Aorta (tissue), 5 donors: Measurements from ENCODE around the gene PC. TPM values are rescaled to one million over a fixed set of nuclear protein-coding genes. Genes with fewer than 3 reads are reported as not detected.
"Not testable (repeated sequence)": the region's sequence is repeated elsewhere in the genome, so short reads cannot be mapped to it uniquely, and the experiment has no call there.

ENCODE experiments used
- ATAC-seq: fragments of 200-7000 bp; cut with Tn5 transposase; one replicate; pipeline ENCODE4 v1.9.1; 2022; ENCODE audit warnings: moderate library complexity; ENCODE audit not compliant: low FRiP score
- DNase-seq, 2 donors: peaks; one replicate each; pipeline ENCODE4 v3.0.0-alpha.2; 2020
- H3K27ac ChIP-seq, 2 donors: one replicate each; pipeline ENCODE4 v1.5.1; 2013; ENCODE audit warnings: low read length in 2 of 2, mild to moderate bottlenecking in 2 of 2, moderate library complexity in 2 of 2, control low read depth in 1 of 2, inconsistent platforms in 1 of 2, low read depth in 1 of 2
- H3K27me3 ChIP-seq, 2 donors: one replicate each; pipeline ENCODE4 v1.6.1; 2013; ENCODE audit warnings: control low read depth in 1 of 2, low read length in 1 of 2, mild to moderate bottlenecking in 1 of 2, moderate library complexity in 1 of 2; ENCODE audit not compliant: insufficient read depth in 2 of 2, control insufficient read depth in 1 of 2
- H3K36me3 ChIP-seq, 2 donors: one replicate each; pipeline ENCODE4 v1.6.1; 2013; ENCODE audit warnings: control low read depth in 1 of 2, low read length in 1 of 2, mild to moderate bottlenecking in 1 of 2; ENCODE audit not compliant: insufficient read depth in 2 of 2, control insufficient read depth in 1 of 2
- H3K4me1 ChIP-seq, 2 donors: one replicate each; pipeline ENCODE4 v1.6.1; 2013; ENCODE audit warnings: low read length in 2 of 2, control low read depth in 1 of 2, mild to moderate bottlenecking in 1 of 2, moderate library complexity in 1 of 2; ENCODE audit not compliant: insufficient read depth in 2 of 2, control insufficient read depth in 1 of 2
- H3K4me3 ChIP-seq, 2 donors: one replicate each; pipeline ENCODE4 v1.5.1; 2013; ENCODE audit warnings: low read length in 2 of 2, control low read depth in 1 of 2, mild to moderate bottlenecking in 1 of 2
- H3K9me3 ChIP-seq: one replicate; pipeline ENCODE4 v1.6.1; 2013; ENCODE audit warnings: mild to moderate bottlenecking, low read length; ENCODE audit not compliant: control insufficient read depth
- WGBS, 2 donors: extraction: QIAGEN DNeasy Blood & Tissue Kit; methylation state at CpG; one replicate each; pipeline ENCODE4 v1.1.7; 2013; 5-methylcytosine and 5-hydroxymethylcytosine counted together
- intact Hi-C, 2 donors: fragments of 100-400 bp; cut with DNase I; formaldehyde crosslinking; loops; one replicate each; pipeline versions ENCODE4 v1.14.2 to v1.15.0; 2022
- long read RNA-seq, 2 donors: library from polyadenylated mRNA; unstranded; transcript quantifications; one replicate each; pipeline ENCODE4 v2.0.0, GENCODE V29; 2020 to 2021
- polyA plus RNA-seq, 2 donors: library from polyadenylated mRNA; stranded (reverse); fragments of 200-250 nt; gene quantifications; one replicate each; pipeline ENCODE4 v1.2.3, GENCODE V29; 2013
- total RNA-seq, 2 donors: library from RNA; stranded (reverse); fragmentation: NEBNext Ultra II Directional; extraction: Animal tissue kit (Norgen Biotek cat#: 25700); gene quantifications; one replicate each; pipeline ENCODE4 v1.2.1, GENCODE V29; 2021
- donor health status: healthy with polysubstance abuse.
- donor health status: Bipolar disorder and iron deficiency.
- donor health status: DM: no; HTN: no; CAD: no.
- donor health status: DM: no; HTN: no; CAD: no.
- donor health status: DM: yes; HTN: yes; CAD: no.

PC gene, protein sequence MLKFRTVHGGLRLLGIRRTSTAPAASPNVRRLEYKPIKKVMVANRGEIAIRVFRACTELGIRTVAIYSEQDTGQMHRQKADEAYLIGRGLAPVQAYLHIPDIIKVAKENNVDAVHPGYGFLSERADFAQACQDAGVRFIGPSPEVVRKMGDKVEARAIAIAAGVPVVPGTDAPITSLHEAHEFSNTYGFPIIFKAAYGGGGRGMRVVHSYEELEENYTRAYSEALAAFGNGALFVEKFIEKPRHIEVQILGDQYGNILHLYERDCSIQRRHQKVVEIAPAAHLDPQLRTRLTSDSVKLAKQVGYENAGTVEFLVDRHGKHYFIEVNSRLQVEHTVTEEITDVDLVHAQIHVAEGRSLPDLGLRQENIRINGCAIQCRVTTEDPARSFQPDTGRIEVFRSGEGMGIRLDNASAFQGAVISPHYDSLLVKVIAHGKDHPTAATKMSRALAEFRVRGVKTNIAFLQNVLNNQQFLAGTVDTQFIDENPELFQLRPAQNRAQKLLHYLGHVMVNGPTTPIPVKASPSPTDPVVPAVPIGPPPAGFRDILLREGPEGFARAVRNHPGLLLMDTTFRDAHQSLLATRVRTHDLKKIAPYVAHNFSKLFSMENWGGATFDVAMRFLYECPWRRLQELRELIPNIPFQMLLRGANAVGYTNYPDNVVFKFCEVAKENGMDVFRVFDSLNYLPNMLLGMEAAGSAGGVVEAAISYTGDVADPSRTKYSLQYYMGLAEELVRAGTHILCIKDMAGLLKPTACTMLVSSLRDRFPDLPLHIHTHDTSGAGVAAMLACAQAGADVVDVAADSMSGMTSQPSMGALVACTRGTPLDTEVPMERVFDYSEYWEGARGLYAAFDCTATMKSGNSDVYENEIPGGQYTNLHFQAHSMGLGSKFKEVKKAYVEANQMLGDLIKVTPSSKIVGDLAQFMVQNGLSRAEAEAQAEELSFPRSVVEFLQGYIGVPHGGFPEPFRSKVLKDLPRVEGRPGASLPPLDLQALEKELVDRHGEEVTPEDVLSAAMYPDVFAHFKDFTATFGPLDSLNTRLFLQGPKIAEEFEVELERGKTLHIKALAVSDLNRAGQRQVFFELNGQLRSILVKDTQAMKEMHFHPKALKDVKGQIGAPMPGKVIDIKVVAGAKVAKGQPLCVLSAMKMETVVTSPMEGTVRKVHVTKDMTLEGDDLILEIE
- total RNA-seq (10 to 100 TPM; 12.6 to 15.9 TPM), polyA plus RNA-seq (10 to 100 TPM; 13.6 to 22.7 TPM)
- long read RNA-seq, donor 1, full-length matches to known transcripts: 3 of 8 reads
- long read RNA-seq, donor 1, partial matches to known transcripts: 4 of 8 reads
- long read RNA-seq, donor 1, other reads (novel, unspliced or antisense): 1 of 8 reads
- long read RNA-seq, donor 2, full-length matches to known transcripts: 4 of 8 reads
- long read RNA-seq, donor 2, partial matches to known transcripts: 4 of 8 reads
- long read RNA-seq, donor 2, other reads (novel, unspliced or antisense): 0 of 8 reads

DNA sequence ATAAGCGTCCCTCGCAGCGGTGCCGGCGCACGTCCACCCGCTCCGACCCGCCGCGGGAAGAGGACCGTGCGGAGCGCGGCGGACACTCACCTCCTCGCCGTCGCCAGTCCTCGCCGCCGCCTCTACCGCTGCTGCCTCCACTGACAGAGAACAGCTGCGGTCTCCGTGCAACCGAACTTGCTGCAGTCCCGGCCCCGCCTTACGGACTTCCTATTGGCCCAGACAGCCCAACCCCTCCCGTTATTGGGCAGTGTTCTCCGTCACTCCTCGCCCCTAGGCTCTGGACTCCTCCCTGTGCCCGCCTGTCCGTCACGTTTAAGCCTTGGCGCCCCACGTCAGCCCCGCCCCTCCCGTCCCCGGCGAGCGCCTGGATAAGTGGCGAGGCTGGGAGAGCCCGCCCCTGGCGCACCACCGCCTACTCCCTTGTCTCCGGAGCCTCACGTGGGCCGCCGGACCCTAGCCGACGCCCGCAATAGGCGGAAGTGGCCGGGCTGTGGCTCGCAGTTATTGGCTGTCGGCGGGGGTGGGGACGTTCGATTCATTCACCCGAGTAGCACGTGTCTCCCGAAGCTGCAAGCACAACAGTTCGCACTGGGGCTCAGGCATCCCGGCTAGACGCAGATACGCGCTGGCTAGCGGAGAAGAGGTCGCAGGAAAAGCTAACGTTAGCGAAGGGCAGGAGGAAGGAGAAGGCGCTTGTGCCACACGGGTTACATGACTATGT is at the start of gene PC:
Gene PC (minus strand): TSS at position 152 of the 724 bp plus-strand sequence. CDS start 86,224 bp downstream, outside the sequence.
- H3K4me1 ChIP-seq: peaks cover 0 to 2% of the 10 kb centered on the region in 2 donors
- H3K27me3 ChIP-seq: no peaks in the 10 kb centered on the region
- H3K9me3 ChIP-seq: no peaks in the 10 kb centered on the region
- DNase-seq (peak; percentile 100), ATAC-seq (peak; percentile 100)
- WGBS, 2 donors: 0 to 1% methylated on average over 72 to 74 of the region's 74 CpGs
- intact Hi-C loops: no loop called here
- peak within 1 kb of the TSS; percentile 39 to 70 for H3K4me3 ChIP-seq
- peak within 1 kb of the TSS in 1 of 2 donors; percentile 91 for H3K27ac ChIP-seq
- no peaks in the 10 kb centered on the region for H3K36me3 ChIP-seq

DNA sequence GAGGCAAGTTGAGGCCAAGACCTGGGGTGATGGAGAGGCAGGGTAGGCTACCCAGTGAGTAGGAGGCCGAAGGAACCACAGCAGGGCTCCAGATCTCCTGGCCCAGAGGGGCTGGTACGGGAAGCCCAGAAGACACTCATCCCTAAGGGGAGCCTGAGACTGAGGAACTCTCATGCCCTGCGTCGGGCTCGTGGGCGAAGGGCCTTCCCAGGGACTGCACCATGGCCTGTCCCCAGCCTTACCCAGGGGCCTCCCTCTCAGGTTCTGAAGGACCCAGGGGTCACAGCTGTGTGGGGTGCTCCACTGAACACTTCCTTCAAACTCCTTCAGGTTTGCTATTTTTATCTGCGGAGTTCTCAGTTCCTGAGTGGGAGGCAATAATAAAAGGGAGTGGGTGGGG is 48.9 kb upstream of the PC start:
- Histone ChIP-seq H3K27me3 (no peaks in the 10 kb centered on the region), H3K9me3 (no peaks in the 10 kb centered on the region), H3K4me3 (no peak overlapping the region), H3K4me1 (no peaks in the 10 kb centered on the region), H3K36me3 (no peaks in the 10 kb centered on the region), H3K27ac (no peak overlapping the region)
- DNase-seq (no peak), ATAC-seq (no peak)
- 95 to 98% methylated on average over 7 of the region's 7 CpGs for WGBS, 2 donors
- intact Hi-C loops: no loop called here

DNA sequence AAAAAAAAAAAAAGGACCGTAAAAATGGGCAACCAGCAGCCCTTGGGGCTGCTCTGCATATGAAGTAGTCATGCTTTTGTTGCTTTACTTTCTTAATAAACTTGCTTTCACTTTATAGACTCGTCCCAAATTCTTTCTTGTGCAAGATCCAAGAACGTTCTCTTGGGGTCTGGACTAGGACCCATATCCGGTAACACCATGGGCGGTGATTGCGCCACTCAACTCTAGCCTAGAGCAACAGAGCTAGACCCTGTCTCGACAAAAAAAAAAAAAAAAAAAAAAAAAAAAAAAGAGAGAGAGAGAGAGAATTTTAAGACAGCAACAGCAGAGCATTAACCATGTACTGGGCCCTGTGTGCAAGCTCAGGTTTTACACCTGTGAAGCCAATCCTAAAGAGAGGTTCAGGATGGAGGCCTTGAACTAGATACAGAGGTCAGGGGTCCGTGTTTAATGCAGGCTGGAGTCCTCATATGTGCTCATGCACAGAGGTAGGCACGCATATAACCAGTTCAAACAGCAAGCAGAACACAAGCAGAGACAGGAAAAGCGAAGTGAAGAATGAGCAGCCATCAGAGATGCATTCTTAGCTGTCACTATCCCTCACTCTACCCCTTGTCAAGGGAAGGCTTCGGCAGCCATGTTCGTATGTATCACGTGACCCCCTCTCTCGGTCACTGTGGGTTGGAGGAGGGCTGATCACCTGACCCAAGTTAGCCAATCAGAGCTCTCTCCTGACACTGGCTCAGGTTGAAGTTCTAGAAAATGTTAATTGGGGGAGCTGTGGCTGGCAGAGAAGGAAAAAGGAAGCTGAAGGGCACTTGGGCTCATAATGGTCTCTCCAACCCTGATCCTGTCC is 48.1 kb upstream of the PC start:
- no peaks in the 10 kb centered on the region for H3K4me1 ChIP-seq
- DNase-seq (no peak), ATAC-seq (no peak)
- no peak overlapping the region for H3K27ac ChIP-seq
- intact Hi-C loops: no loop called here
- no peak overlapping the region for H3K4me3 ChIP-seq
- 82 to 84% methylated on average over 13 to 14 of the region's 14 CpGs for WGBS, 2 donors
- H3K27me3 ChIP-seq: no peaks in the 10 kb centered on the region
- H3K36me3 ChIP-seq: no peaks in the 10 kb centered on the region
- H3K9me3 ChIP-seq: no peaks in the 10 kb centered on the region

DNA sequence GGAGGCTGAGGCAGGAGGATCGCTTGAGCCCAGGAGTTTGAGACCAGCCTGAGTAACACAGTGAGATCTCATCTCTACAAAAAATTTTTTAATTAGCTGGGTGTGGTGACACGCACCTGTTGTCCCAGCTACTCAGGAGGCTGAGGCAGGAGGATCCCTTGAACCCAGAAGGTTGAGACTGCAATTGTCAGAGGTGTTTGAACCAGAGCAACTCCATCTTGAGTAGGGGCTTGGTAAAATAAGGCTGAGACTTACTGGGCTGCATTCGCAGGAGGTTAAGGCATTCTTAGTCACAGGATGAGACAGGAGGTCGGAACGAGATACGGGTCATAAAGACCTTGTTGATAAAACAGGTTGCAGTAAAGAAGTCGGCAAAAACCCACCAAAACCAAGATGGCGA is 47.0 kb upstream of the PC start:
- intact Hi-C loops, DNase-seq, H3K4me3 ChIP-seq, H3K27ac ChIP-seq, H3K27me3 ChIP-seq, H3K4me1 ChIP-seq, H3K9me3 ChIP-seq, ATAC-seq, H3K36me3 ChIP-seq: not testable (repeated sequence)
- 96% methylated on average over 8 of the region's 8 CpGs for WGBS, 2 donors

DNA sequence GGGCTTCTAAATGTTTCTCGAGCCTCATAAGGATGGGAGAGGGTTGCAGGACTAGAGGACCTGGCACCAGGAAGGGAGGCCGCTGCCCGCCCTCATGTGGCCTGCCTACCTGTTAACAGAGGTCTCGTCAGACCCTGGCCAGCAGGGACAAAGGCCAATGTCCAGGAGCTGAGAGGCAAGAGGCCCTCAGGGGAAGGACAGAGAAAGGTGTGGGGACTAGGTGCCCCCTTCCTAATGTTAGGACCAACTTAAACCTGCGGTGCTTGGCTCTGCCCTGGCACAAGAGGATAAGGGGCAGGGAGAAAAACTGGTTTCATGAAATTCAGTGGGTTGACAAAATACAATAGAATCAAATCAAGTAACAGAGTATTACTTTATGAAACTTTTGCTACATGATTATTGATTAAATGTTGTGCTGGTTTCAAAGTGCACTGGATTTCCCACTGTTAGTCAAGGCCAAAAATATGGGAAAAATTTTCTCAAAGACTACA is 44.8 kb upstream of the PC start:
- Histone ChIP-seq H3K9me3 (no peaks in the 10 kb centered on the region), H3K4me1 (no peaks in the 10 kb centered on the region), H3K4me3 (no peak overlapping the region), H3K27me3 (no peaks in the 10 kb centered on the region), H3K36me3 (no peaks in the 10 kb centered on the region), H3K27ac (no peak overlapping the region)
- WGBS, 2 donors: 92% methylated on average over 5 of the region's 5 CpGs
- intact Hi-C loops: no loop called here
- ATAC-seq (no peak), DNase-seq (no peak)

DNA sequence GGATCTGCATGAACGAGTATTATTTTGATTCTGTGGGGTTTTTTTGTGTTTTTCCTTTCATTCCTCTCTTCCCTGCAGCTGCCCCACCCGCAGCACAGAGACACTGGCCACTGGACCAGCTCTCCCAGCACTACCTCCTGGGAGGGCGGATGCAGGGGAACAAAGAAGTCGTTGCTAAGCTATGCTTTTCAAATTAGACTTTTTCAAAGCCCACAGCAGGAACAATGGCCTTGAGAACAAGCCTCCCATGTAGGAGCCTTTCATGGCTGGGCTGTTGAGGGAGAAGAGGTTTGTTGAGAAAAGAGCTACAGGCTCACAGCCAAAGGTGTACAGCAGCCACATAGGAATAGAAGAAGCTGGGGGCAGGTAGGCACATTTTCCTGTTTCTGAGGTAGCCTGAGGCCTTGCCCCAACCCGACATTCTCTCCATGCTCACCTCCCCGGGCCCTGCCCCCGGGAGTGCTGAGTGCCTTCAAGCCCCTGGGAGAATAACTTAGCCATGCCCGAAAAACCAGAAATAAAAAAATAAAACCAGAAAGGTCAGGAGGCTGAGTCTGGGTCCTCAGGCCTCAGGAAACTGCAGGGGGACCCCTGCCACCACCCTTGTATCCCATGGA is 44.2 kb upstream of the PC start:
- Histone ChIP-seq H3K4me3 (no peak overlapping the region), H3K36me3 (no peaks in the 10 kb centered on the region), H3K9me3 (no peaks in the 10 kb centered on the region), H3K27me3 (no peaks in the 10 kb centered on the region), H3K4me1 (no peaks in the 10 kb centered on the region), H3K27ac (no peak overlapping the region)
- ATAC-seq: no peak
- no peak for DNase-seq
- WGBS, 2 donors: 65 to 71% methylated on average over 8 of the region's 8 CpGs
- intact Hi-C loops: no loop called here

DNA sequence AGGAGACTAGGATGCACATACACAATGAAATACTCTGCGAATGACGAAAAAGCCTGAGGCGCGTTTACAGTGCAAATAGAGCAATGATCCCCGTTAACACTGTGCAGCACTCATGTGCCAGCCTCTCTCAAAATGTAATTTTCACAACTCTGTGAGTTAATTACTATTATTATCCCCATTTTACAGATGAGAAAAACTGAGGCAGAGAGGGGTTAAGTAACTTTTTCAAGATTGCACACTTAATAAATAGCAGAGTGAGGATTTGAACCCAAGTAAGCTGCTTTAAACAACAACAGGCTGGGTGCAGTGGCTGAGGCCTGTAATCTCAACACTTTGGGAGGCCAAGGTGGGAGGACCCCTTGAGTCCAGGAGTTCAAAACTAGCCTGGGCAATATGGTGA is 43.1 kb upstream of the PC start:
- no peak for ATAC-seq
- no peak overlapping the region for H3K4me3 ChIP-seq
- no peaks in the 10 kb centered on the region for H3K9me3 ChIP-seq
- intact Hi-C loops: no loop called here
- DNase-seq: no peak
- no peak overlapping the region for H3K27ac ChIP-seq
- no peaks in the 10 kb centered on the region for H3K4me1 ChIP-seq
- H3K27me3 ChIP-seq: no peaks in the 10 kb centered on the region
- H3K36me3 ChIP-seq: no peaks in the 10 kb centered on the region
- 95% methylated on average over 5 of the region's 5 CpGs for WGBS, 2 donors
